ENCODE measurements around the gene COL27A1. TPM values are rescaled to one million over a fixed set of nuclear protein-coding genes. Genes with fewer than 3 reads are reported as not detected.
"Not testable (repeated sequence)": the region's sequence is repeated elsewhere in the genome, so short reads cannot be mapped to it uniquely, and the experiment has no call there.

Gene COL27A1
- total RNA-seq, 2 experiments from 2014 or later: not detected

- no peak overlapping the region for H3K4me2 ChIP-seq (ENCODE audit: low read length)
- ChIA-PET POLR2A (no interaction called here), CTCF (ENCODE audit: unreplicated experiment) (no interaction called here)
- intact Hi-C loops (cut with micrococcal nuclease; ENCODE audit: unreplicated experiment): no loop called here
- no peaks in the 10 kb centered on the region for H3K4me1 ChIP-seq (ENCODE audit: insufficient read depth, low read length, poor library complexity, severe bottlenecking)
- no peaks in the 10 kb centered on the region for H3K79me2 ChIP-seq (ENCODE audit: insufficient read depth, low read depth, low read length)
- no peaks in the 10 kb centered on the region for H4K20me1 ChIP-seq (ENCODE audit: insufficient read depth, low read length)
- H3K4me3 ChIP-seq (ENCODE audit: low read depth, low read length, poor library complexity, severe bottlenecking): no peak overlapping the region
- no peak overlapping the region for H2AFZ ChIP-seq (ENCODE audit: low read length)
- BruUV-seq (replicated peaks): no TSS peak
- H3K9me3 ChIP-seq (ENCODE audit: low read length): no peaks in the 10 kb centered on the region
- no peak for DNase-seq (ENCODE audit: low spot score)
- H3K36me3 ChIP-seq (ENCODE audit: insufficient read depth, low read length): no peaks in the 10 kb centered on the region
- no peak overlapping the region for H3K27ac ChIP-seq (ENCODE audit: low read depth, low read length, poor library complexity, severe bottlenecking)
- no peak for TF ChIP-seq EZH2phosphoT487 (IDR thresholded peaks at IDR 0.05; ENCODE audit: borderline replicate concordance, low read depth, low read length)
- TF ChIP-seq CTCF (conservative IDR thresholded peaks at IDR 0.05; ENCODE audit: low read length): no peak
- H3K9me2 ChIP-seq (ENCODE audit: insufficient read depth, low read length): no peaks in the 10 kb centered on the region
Observed at GRCh38 chr9:114318416-114318815, 163.1 kb downstream of the COL27A1 start.

GRCh38 chr9:114319147-114319546 lies 163.8 kb downstream of the COL27A1 start:
- Histone ChIP-seq H3K9me3 (ENCODE audit: low read length) (no peaks in the 10 kb centered on the region), H3K4me3 (ENCODE audit: low read depth, low read length, poor library complexity, severe bottlenecking) (no peak overlapping the region), H3K79me2 (ENCODE audit: insufficient read depth, low read depth, low read length) (no peaks in the 10 kb centered on the region), H3K4me2 (ENCODE audit: low read length) (no peak overlapping the region), H3K9me2 (ENCODE audit: insufficient read depth, low read length) (no peaks in the 10 kb centered on the region), H3K27ac (ENCODE audit: low read depth, low read length, poor library complexity, severe bottlenecking) (no peak overlapping the region), H3K4me1 (ENCODE audit: insufficient read depth, low read length, poor library complexity, severe bottlenecking) (no peaks in the 10 kb centered on the region), H4K20me1 (ENCODE audit: insufficient read depth, low read length) (no peaks in the 10 kb centered on the region), H2AFZ (ENCODE audit: low read length) (no peak overlapping the region), H3K36me3 (ENCODE audit: insufficient read depth, low read length) (no peaks in the 10 kb centered on the region)
- POLR2A ChIA-PET: no interaction called here
- DNase-seq (ENCODE audit: low spot score): no peak
- no peak for TF ChIP-seq EZH2phosphoT487 (IDR thresholded peaks at IDR 0.05; ENCODE audit: borderline replicate concordance, low read depth, low read length)
- TF ChIP-seq CTCF (conservative IDR thresholded peaks at IDR 0.05; ENCODE audit: low read length): no peak
- no TSS peak for BruUV-seq (replicated peaks)
- intact Hi-C loops (cut with micrococcal nuclease; ENCODE audit: unreplicated experiment): no loop called here
- CTCF ChIA-PET (ENCODE audit: unreplicated experiment): interaction anchor here (1.0 kb wide), 1 partner anchor 71 kb away, joined by 3 read pairs; no protein-coding TSS in a partner anchor

GRCh38 chr9:114320710-114321109 lies 165.4 kb downstream of the COL27A1 start:
- CTCF ChIA-PET (ENCODE audit: unreplicated experiment); DNase-seq (ENCODE audit: low spot score); H3K4me2 ChIP-seq (ENCODE audit: low read length); H3K36me3 ChIP-seq (ENCODE audit: insufficient read depth, low read length); intact Hi-C loops (cut with micrococcal nuclease; ENCODE audit: unreplicated experiment); POLR2A ChIA-PET; H3K4me3 ChIP-seq (ENCODE audit: low read depth, low read length, poor library complexity, severe bottlenecking); H3K79me2 ChIP-seq (ENCODE audit: insufficient read depth, low read depth, low read length); BruUV-seq (replicated peaks); H3K9me3 ChIP-seq (ENCODE audit: low read length); H3K9me2 ChIP-seq (ENCODE audit: insufficient read depth, low read length); H2AFZ ChIP-seq (ENCODE audit: low read length); H3K27ac ChIP-seq (ENCODE audit: low read depth, low read length, poor library complexity, severe bottlenecking); H3K4me1 ChIP-seq (ENCODE audit: insufficient read depth, low read length, poor library complexity, severe bottlenecking); H4K20me1 ChIP-seq (ENCODE audit: insufficient read depth, low read length): not testable (repeated sequence)
